H1 (cell line): Measurements from ENCODE around the gene MTMR8. TPM values are rescaled to one million over a fixed set of nuclear protein-coding genes. Genes with fewer than 3 reads are reported as not detected.

ENCODE experiments used
- CTCF ChIA-PET: fragments of 300-600 bp; sonication (Branson Sonifier 250); formaldehyde crosslinking; loops from one replicate; lab custom pipeline; 2021; ENCODE audit not compliant: partially characterized antibody; lab: Charles Lee
- POLR2A ChIA-PET: fragments of 300-600 bp; sonication (Branson Sonifier 250); formaldehyde crosslinking; loops from one replicate; lab custom pipeline; 2021; ENCODE audit warnings: inconsistent platforms; ENCODE audit not compliant: partially characterized antibody; lab: Charles Lee
- DNase-seq, 2 experiments: peaks; one replicate each; pipeline versions ENCODE4 v3.0.0 to v3.0.0-alpha.2; 2010 to 2022; ENCODE audit warnings: low spot score in 2 of 2, low read depth in 1 of 2, mixed read lengths in 1 of 2
- FAIRE-seq: peaks from 2 replicates; lab custom pipeline; 2011; peaks lifted over from hg19 to GRCh38; lab: Jason Lieb, UNC
- H2AFZ ChIP-seq: 2 replicates; pipeline ENCODE4 v1.8.1; 2012; ENCODE audit warnings: low read length, inconsistent platforms
- H2AK5ac ChIP-seq: 2 replicates; pipeline ENCODE4 v1.6.1; 2013; ENCODE audit warnings: low read depth, low read length
- H2BK120ac ChIP-seq: replicated peaks from 2 replicates; pipeline ENCODE3; 2013; ENCODE audit warnings: low read depth, low read length, inconsistent platforms
- H2BK12ac ChIP-seq: 2 replicates; pipeline ENCODE4 v1.6.1; 2013; ENCODE audit warnings: low read depth, low read length
- H2BK15ac ChIP-seq: 2 replicates; pipeline ENCODE4 v1.6.1; 2013; ENCODE audit warnings: low read length
- H2BK20ac ChIP-seq: 2 replicates; pipeline ENCODE4 v1.6.1; 2013; ENCODE audit warnings: low read length
- H2BK5ac ChIP-seq: 2 replicates; pipeline ENCODE4 v1.6.1; 2013; ENCODE audit warnings: low read depth, low read length
- H3K14ac ChIP-seq: 2 replicates; pipeline ENCODE4 v1.6.1; 2013; ENCODE audit warnings: inconsistent platforms; ENCODE audit not compliant: insufficient read length
- H3K18ac ChIP-seq: 2 replicates; pipeline ENCODE4 v1.6.1; 2013; ENCODE audit warnings: low read length; ENCODE audit errors: extremely low read depth
- H3K23ac ChIP-seq: 2 replicates; pipeline ENCODE4 v1.6.1; 2013; ENCODE audit warnings: inconsistent platforms; ENCODE audit not compliant: insufficient read length
- H3K23me2 ChIP-seq: 2 replicates; pipeline ENCODE4 v1.6.1; 2013; ENCODE audit warnings: low read depth, low read length
- H3K27ac ChIP-seq: 2 replicates; pipeline ENCODE4 v1.6.1; 2011; ENCODE audit warnings: low read depth, low read length, inconsistent platforms
- H3K27me3 ChIP-seq, 4 experiments: replicated peaks in 1 of 4; 1 replicate in 1 of 4; 2 replicates in 3 of 4; pipeline versions ENCODE4 v1.6.1 to v1.8.1; 2011 to 2013; ENCODE audit warnings: low read length in 3 of 4, mild to moderate bottlenecking in 3 of 4, inconsistent platforms in 2 of 4, mixed read lengths in 2 of 4, moderate library complexity in 1 of 4; ENCODE audit not compliant: control insufficient read depth in 3 of 4, insufficient read depth in 3 of 4; ENCODE audit errors: extremely low read depth in 1 of 4
- H3K36me3 ChIP-seq, 4 experiments: 2 replicates each; pipeline versions ENCODE4 v1.6.1 to v1.8.1; 2011 to 2013; ENCODE audit warnings: mild to moderate bottlenecking in 4 of 4, low read length in 3 of 4, moderate library complexity in 2 of 4, control low read depth in 1 of 4, inconsistent platforms in 1 of 4; ENCODE audit not compliant: insufficient read depth in 4 of 4, control insufficient read depth in 2 of 4
- H3K4ac ChIP-seq: replicated peaks from 2 replicates; pipeline ENCODE3; 2013; ENCODE audit warnings: low read length, low read depth, mixed read lengths, inconsistent platforms; ENCODE audit not compliant: insufficient read length
- H3K4me1 ChIP-seq, 4 experiments: replicated peaks in 1 of 4; 1 replicate in 1 of 4; 2 replicates in 3 of 4; pipeline versions ENCODE4 v1.6.1 to v1.8.1; 2011 to 2013; ENCODE audit warnings: low read length in 3 of 4, inconsistent platforms in 2 of 4, mixed read lengths in 1 of 4; ENCODE audit not compliant: insufficient read depth in 4 of 4, control insufficient read depth in 3 of 4
- H3K4me2 ChIP-seq, 2 experiments: 2 replicates each; pipeline versions ENCODE4 v1.6.1 to v1.8.1; 2011 to 2013; ENCODE audit warnings: low read depth in 2 of 2, low read length in 2 of 2, control low read depth in 1 of 2, inconsistent platforms in 1 of 2, mild to moderate bottlenecking in 1 of 2; ENCODE audit not compliant: insufficient read depth in 1 of 2
- H3K4me3 ChIP-seq, 4 experiments: fragments of 200-600, 300-600 bp in 1 of 4; sonication (generic), shearing (Covaris generic), sonication (Bioruptor Twin) in 1 of 4; 2 replicates each; pipeline versions ENCODE4 v1.5.1 to v1.8.1; 2011 to 2016; ENCODE audit warnings: low read length in 4 of 4, low read depth in 3 of 4, control low read depth in 2 of 4, inconsistent platforms in 2 of 4, mild to moderate bottlenecking in 2 of 4, mixed read lengths in 1 of 4, moderate library complexity in 1 of 4; ENCODE audit not compliant: insufficient read depth in 2 of 4; ENCODE audit errors: extremely low read depth in 1 of 4
- H3K56ac ChIP-seq: replicated peaks from 2 replicates; pipeline ENCODE3; 2013; ENCODE audit warnings: low read depth, mild to moderate bottlenecking, mixed read lengths, low read length, inconsistent platforms; ENCODE audit not compliant: insufficient read length
- H3K79me1 ChIP-seq: 2 replicates; pipeline ENCODE4 v1.6.1; 2013; ENCODE audit warnings: low read depth, low read length, control low read depth
- H3K79me2 ChIP-seq, 2 experiments: 2 replicates each; pipeline versions ENCODE4 v1.6.1 to v1.8.1; 2012 to 2013; ENCODE audit warnings: low read length in 2 of 2, mild to moderate bottlenecking in 2 of 2, inconsistent platforms in 1 of 2; ENCODE audit not compliant: insufficient read depth in 2 of 2, control insufficient read depth in 1 of 2
- H3K9ac ChIP-seq, 4 experiments: replicated peaks in 1 of 4; 1 replicate in 1 of 4; 2 replicates in 3 of 4; pipeline versions ENCODE4 v1.6.1 to v1.8.1; 2011 to 2013; ENCODE audit warnings: low read depth in 3 of 4, low read length in 3 of 4, control low read depth in 2 of 4, mild to moderate bottlenecking in 2 of 4, moderate library complexity in 2 of 4, inconsistent platforms in 1 of 4; ENCODE audit errors: extremely low read depth in 1 of 4
- H3K9me3 ChIP-seq, 2 experiments: 2 replicates each; pipeline versions ENCODE4 v1.6.1 to v1.8.1; 2012 to 2013; ENCODE audit warnings: mild to moderate bottlenecking in 2 of 2, moderate library complexity in 2 of 2, control low read depth in 1 of 2, inconsistent platforms in 1 of 2, low read depth in 1 of 2, low read length in 1 of 2, mixed read lengths in 1 of 2; ENCODE audit not compliant: insufficient read depth in 2 of 2
- H4K20me1 ChIP-seq, 2 experiments: replicated peaks in 1 of 2; 2 replicates each; pipeline versions ENCODE3 to v1.8.1; 2011 to 2013; ENCODE audit warnings: inconsistent platforms in 2 of 2, low read length in 2 of 2, mild to moderate bottlenecking in 1 of 2; ENCODE audit not compliant: insufficient read depth in 2 of 2, control insufficient read depth in 1 of 2
- H4K5ac ChIP-seq: 2 replicates; pipeline ENCODE4 v1.6.1; 2013; ENCODE audit warnings: low read length, low read depth, mixed read lengths, inconsistent platforms; ENCODE audit not compliant: insufficient read length
- H4K8ac ChIP-seq: 2 replicates; pipeline ENCODE4 v1.8.0; 2013; ENCODE audit warnings: mild to moderate bottlenecking, moderate library complexity, low read length, inconsistent platforms; ENCODE audit not compliant: insufficient read depth; ENCODE audit errors: extremely low read depth
- H4K91ac ChIP-seq: replicated peaks from 2 replicates; pipeline ENCODE3; 2013; ENCODE audit warnings: low read length, mixed read lengths, inconsistent platforms; ENCODE audit not compliant: insufficient read length
- CHD2 ChIP-seq: IDR thresholded peaks from 2 replicates; pipeline ENCODE4 v1.6.1; 2012; ENCODE audit warnings: low read length, improper control_type of control experiment
- CREB1 ChIP-seq: IDR thresholded peaks from 2 replicates; pipeline ENCODE4 v1.6.1; 2012; ENCODE audit warnings: inconsistent platforms
- E2F6 ChIP-seq: IDR thresholded peaks from 2 replicates; pipeline ENCODE4 v1.6.1; 2012; ENCODE audit warnings: inconsistent platforms
- GABPA ChIP-seq: IDR thresholded peaks from 2 replicates; pipeline ENCODE4 v1.6.1; 2011; ENCODE audit warnings: mild to moderate bottlenecking, low read length, moderate library complexity, borderline replicate concordance; ENCODE audit not compliant: insufficient read depth
- HDAC6 ChIP-seq: IDR thresholded peaks from one replicate; pipeline ENCODE4 v1.7.1; 2012; ENCODE audit warnings: low read depth, mild to moderate bottlenecking, inconsistent platforms, low read length, moderate library complexity
- JUN ChIP-seq: IDR thresholded peaks from 2 replicates; pipeline ENCODE4 v1.6.1; 2011; ENCODE audit warnings: low read depth, mild to moderate bottlenecking, improper control_type of control experiment, low read length
- JUND ChIP-seq: IDR thresholded peaks from 2 replicates; pipeline ENCODE4 v1.6.1; 2011; ENCODE audit warnings: mild to moderate bottlenecking, improper control_type of control experiment, low read length
- KDM4A ChIP-seq: IDR thresholded peaks from one replicate; pipeline ENCODE4 v1.7.1; 2012; ENCODE audit warnings: low read depth, mild to moderate bottlenecking, moderate library complexity, low read length, inconsistent platforms; ENCODE audit not compliant: severe bottlenecking
- KDM5A ChIP-seq: fragments of 200-600 bp; IDR thresholded peaks from 2 replicates; pipeline ENCODE4 v1.7.1; 2012; ENCODE audit warnings: mild to moderate bottlenecking, low read length, inconsistent platforms, mixed read lengths
- MAFK ChIP-seq: IDR thresholded peaks from 2 replicates; pipeline ENCODE4 v1.6.1; 2012; ENCODE audit warnings: low read depth, mild to moderate bottlenecking, improper control_type of control experiment, low read length
- MAX ChIP-seq: IDR thresholded peaks from 2 replicates; pipeline ENCODE4 v1.6.1; 2012; ENCODE audit warnings: inconsistent platforms
- NANOG ChIP-seq: IDR thresholded peaks from 2 replicates; pipeline ENCODE4 v1.6.1; 2011; ENCODE audit warnings: low read length, low read depth, mild to moderate bottlenecking, inconsistent platforms; ENCODE audit not compliant: insufficient read depth, poor library complexity, severe bottlenecking
- POLR2AphosphoS5 ChIP-seq: IDR thresholded peaks from 2 replicates; pipeline ENCODE4 v1.6.1; 2011; ENCODE audit warnings: low read depth, low read length
- RXRA ChIP-seq: IDR thresholded peaks from 2 replicates; pipeline ENCODE4 v1.6.1; 2011; ENCODE audit warnings: low read depth, mild to moderate bottlenecking, low read length, moderate library complexity; ENCODE audit not compliant: insufficient read depth
- SRF ChIP-seq: IDR thresholded peaks from 2 replicates; pipeline ENCODE4 v1.6.1; 2011; ENCODE audit warnings: mild to moderate bottlenecking, low read depth, low read length, moderate library complexity
- WGBS, 2 experiments: shearing (Covaris generic) in 1 of 2; methylation state at CpG; one replicate each; pipeline versions ENCODE4 v1.1.6 to v1.1.7; 2013 to 2015; ENCODE audit warnings: low lambda C conversion rate in 2 of 2, mixed read lengths in 2 of 2, inconsistent platforms in 1 of 2, low coverage in 1 of 2, missing lambda C conversion rate in 1 of 2; ENCODE audit not compliant: insufficient replicate concordance in 2 of 2, insufficient coverage in 1 of 2, insufficient read length in 1 of 2; ENCODE audit errors: extremely low coverage in 1 of 2, missing lambda C conversion rate in 1 of 2; 5-methylcytosine and 5-hydroxymethylcytosine counted together
- polyA plus RNA-seq, 7 experiments: library from polyadenylated mRNA; depleted of rRNA in 3 of 7; stranded (reverse) in 5 of 7; unstranded in 2 of 7; fragments of >200 nt in 5 of 7; fragments of 200-250 nt in 2 of 7; gene quantifications; 1 replicate in 5 of 7; 2 replicates in 1 of 7; 4 replicates in 1 of 7; pipeline versions ENCODE4 v1.2.1 to v1.2.3, GENCODE V29; 2011 to 2013; ENCODE audit warnings: missing spikeins in 2 of 7, mixed read lengths in 2 of 7
- total RNA-seq: library from RNA; stranded (reverse); fragmentation: NEBNext Ultra II Directional; extraction: Animal tissue kit (Norgen Biotek cat#: 25700); gene quantifications from 2 replicates; pipeline ENCODE4 v1.2.1, GENCODE V29; 2021

MTMR8 gene
- total and polyA plus RNA-seq, 2 of the 8 experiments (the other 6 are each of a cell fraction or from before 2014, with no cell fraction given): 1.3 to 6.3 TPM

- Histone ChIP-seq H3K4me1 (no peaks in the 10 kb centered on the region), H3K9ac (no peak overlapping the region), H3K9me3 (no peaks in the 10 kb centered on the region), H3K4ac (no peak overlapping the region), H4K91ac (no peak overlapping the region), H3K56ac (no peak overlapping the region), H3K27ac (no peak overlapping the region), H2AK5ac (no peak overlapping the region), H4K8ac (no peak overlapping the region), H3K18ac (no peak overlapping the region), H4K20me1 (no peaks in the 10 kb centered on the region), H2BK20ac (no peak overlapping the region), H2BK12ac (no peak overlapping the region), H3K14ac (no peak overlapping the region), H2AFZ (no peak overlapping the region), H3K4me2 (no peak overlapping the region), H3K4me3 (no peak overlapping the region), H3K23ac (no peak overlapping the region), H3K23me2 (no peaks in the 10 kb centered on the region), H3K79me2 (no peaks in the 10 kb centered on the region), H3K79me1 (no peaks in the 10 kb centered on the region), H2BK120ac (no peak overlapping the region), H3K36me3 (no peaks in the 10 kb centered on the region), H4K5ac (no peak overlapping the region), H2BK15ac (no peak overlapping the region), H3K27me3 (no peaks in the 10 kb centered on the region), H2BK5ac (no peak overlapping the region)
- ChIA-PET CTCF (interaction anchor here (0.6 to 1.2 kb wide), 2 partner anchors 9 to 449 kb away, joined by 3 to 6 read pairs; no protein-coding TSS in a partner anchor), POLR2A (no interaction called here)
- no peak for DNase-seq
- no peak for FAIRE-seq
- 88% methylated on average over 1 of the region's 1 CpG; no CpG with 5 or more reads in 1 of the 2 experiments for WGBS, 2 experiments
- no peak for TF ChIP-seq MAFK
- TF ChIP-seq JUN: no peak
- no peak for TF ChIP-seq JUND
- no peak for TF ChIP-seq RXRA
- no peak for TF ChIP-seq MAX
- no peak for TF ChIP-seq POLR2AphosphoS5
- no peak for TF ChIP-seq CHD2
- no peak for TF ChIP-seq CREB1
- no peak for TF ChIP-seq SRF
- TF ChIP-seq HDAC6: no peak
- TF ChIP-seq KDM5A: no peak
- no peak for TF ChIP-seq KDM4A
- no peak for TF ChIP-seq NANOG
- no peak for TF ChIP-seq E2F6
- no peak for TF ChIP-seq GABPA
These were observed 57.0 kb downstream of the MTMR8 start for GRCh38 chrX:64338296-64338695.
